Measurements from ENCODE around the gene MPST.

DNA sequence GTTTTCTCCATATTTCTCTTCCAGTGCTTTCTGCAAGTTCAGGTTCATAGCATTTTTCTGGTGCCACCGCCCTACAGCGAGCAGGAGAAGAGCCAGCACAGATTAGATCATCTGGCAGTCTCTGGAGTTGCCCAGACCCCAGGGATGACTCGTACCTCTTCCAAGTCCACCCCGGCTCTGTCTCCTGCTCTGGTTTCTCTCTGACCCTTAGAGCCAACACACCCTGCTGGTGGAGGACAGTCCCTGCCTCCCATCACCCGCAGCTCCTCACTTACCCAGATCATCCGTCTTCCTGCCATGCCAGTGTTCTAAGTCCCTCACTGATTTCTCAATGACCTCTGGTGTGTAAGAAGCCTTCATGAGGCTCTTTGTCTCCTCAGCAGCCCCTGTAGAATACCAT lies 28.3 kb upstream of the MPST start:
- TF ChIP-seq, protein P1, sequence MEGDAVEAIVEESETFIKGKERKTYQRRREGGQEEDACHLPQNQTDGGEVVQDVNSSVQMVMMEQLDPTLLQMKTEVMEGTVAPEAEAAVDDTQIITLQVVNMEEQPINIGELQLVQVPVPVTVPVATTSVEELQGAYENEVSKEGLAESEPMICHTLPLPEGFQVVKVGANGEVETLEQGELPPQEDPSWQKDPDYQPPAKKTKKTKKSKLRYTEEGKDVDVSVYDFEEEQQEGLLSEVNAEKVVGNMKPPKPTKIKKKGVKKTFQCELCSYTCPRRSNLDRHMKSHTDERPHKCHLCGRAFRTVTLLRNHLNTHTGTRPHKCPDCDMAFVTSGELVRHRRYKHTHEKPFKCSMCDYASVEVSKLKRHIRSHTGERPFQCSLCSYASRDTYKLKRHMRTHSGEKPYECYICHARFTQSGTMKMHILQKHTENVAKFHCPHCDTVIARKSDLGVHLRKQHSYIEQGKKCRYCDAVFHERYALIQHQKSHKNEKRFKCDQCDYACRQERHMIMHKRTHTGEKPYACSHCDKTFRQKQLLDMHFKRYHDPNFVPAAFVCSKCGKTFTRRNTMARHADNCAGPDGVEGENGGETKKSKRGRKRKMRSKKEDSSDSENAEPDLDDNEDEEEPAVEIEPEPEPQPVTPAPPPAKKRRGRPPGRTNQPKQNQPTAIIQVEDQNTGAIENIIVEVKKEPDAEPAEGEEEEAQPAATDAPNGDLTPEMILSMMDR (IDR thresholded peaks at IDR 0.05) = no peak
- TF ChIP-seq EP300 (IDR thresholded peaks at IDR 0.05) (no peak), POLR2AphosphoS5 (IDR thresholded peaks at IDR 0.05) (no peak), POLR2A (IDR thresholded peaks at IDR 0.05) (no peak)
